RPMI8226 (cell line): ENCODE results near the gene PPP1R15A.
"Not testable (repeated sequence)": the region's sequence is repeated elsewhere in the genome, so short reads cannot be mapped to it uniquely, and the experiment has no call there.

Source experiments
- DNase-seq: peaks from one replicate; pipeline ENCODE4 v3.0.0-alpha.2; 2015

The PPP1R15A gene

GRCh38 chr19:48918071-48918470 lies 45.9 kb downstream of the PPP1R15A start:
- DNase-seq, result no peak

GRCh38 chr19:48918801-48919247 lies 46.6 kb downstream of the PPP1R15A start:
- no peak for DNase-seq

GRCh38 chr19:48919271-48919670 lies 47.0 kb downstream of the PPP1R15A start:
- not testable (repeated sequence) for DNase-seq

GRCh38 chr19:48920949-48921348 lies 48.7 kb downstream of the PPP1R15A start:
- DNase-seq, result no peak

GRCh38 chr19:48921721-48922500 lies 49.7 kb downstream of the PPP1R15A start:
- DNase-seq, result no peak

- DNase-seq, result no peak
Observed at GRCh38 chr19:48922548-48923490, 50.6 kb downstream of the PPP1R15A start.

GRCh38 chr19:48925240-48925843 lies 53.1 kb downstream of the PPP1R15A start:
- DNase-seq, result no peak
